HG02623 (cell line): ENCODE measurements around the gene ERVW-1.

ENCODE experiments used
- ATAC-seq: cut with Tn5 transposase; IDR thresholded peaks from one replicate; pipeline ENCODE4 v1.9.1; 2021; ENCODE audit warnings: moderate library complexity; ENCODE audit not compliant: unreplicated experiment

The ERVW-1 gene

GRCh38 chr7:92432299-92432946, 45.3 kb downstream of the ERVW-1 start:
- ATAC-seq, result no peak

DNA sequence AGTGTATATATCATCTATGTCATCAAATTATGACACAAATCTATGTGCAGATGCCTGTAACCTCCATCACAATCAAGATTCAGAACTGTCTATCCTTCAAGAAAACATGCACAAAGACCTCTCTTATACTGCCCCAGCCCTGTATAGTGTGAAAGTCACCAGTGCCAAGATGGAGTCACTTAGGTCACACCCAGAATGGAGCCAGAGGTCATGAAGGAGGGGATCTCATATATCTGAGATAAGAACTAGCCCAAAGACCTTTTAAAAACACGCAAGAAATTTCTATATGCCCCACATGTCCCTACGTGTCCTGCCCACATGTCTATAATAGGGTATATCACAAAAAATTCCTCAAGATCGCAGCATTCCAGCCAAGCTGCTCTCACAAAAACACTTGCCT, 50.6 kb downstream of the ERVW-1 start:
- no peak for ATAC-seq

DNA sequence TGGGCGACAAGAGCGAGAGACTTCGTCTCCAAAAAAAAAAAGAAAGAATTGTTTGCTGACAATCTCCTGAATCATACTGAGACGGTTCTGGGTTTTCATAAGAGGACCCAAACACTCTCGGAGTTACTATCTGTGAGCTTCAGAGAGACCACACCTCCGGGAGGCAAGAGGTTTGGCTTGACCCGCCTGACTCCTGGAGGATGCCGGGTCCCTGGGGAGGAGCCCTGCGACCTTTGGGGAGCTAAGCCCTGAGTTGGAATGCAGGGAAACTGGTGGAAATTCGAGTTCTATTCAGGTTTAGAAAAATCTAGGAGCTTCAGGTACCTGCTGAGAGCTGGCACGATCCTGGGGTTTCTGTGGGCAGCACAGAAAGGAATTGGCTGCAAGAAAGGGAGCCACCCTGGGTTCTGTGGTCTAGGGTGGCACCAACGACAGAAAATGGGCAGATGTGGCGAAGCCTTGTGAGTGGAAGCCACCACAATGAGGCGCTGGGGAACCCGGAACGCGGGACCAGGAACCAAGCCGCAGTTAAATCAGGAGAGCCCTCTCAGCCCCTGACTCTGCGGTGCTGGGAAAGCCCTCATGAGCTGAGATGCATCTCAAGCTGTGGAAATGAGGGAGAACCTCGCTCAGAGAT, 52.3 kb downstream of the ERVW-1 start:
- no peak for ATAC-seq

- no peak for ATAC-seq
These were observed 54.0 kb downstream of the ERVW-1 start for GRCh38 chr7:92423710-92424131.

- ATAC-seq, result no peak
These were observed 54.8 kb downstream of the ERVW-1 start for GRCh38 chr7:92422926-92423325.

GRCh38 chr7:92421676-92422435, 55.9 kb downstream of the ERVW-1 start:
- ATAC-seq, result no peak
